Keratinocyte (primary cell): ENCODE data around the gene CCSER1.

Source experiments
- EZH2 ChIP-seq: IDR thresholded peaks from one replicate; pipeline ENCODE4 v1.6.1; 2012; ENCODE audit warnings: inconsistent platforms, mild to moderate bottlenecking, low read length, moderate library complexity
- TF ChIP-seq, protein P1 (sequence below), 3 experiments: IDR thresholded peaks in 1 of 3; conservative IDR thresholded peaks in 1 of 3; optimal IDR thresholded peaks in 1 of 3; 2 replicates in 2 of 3; 3 replicates in 1 of 3; pipeline versions ENCODE3 to v1.5.1; 2011; ENCODE audit warnings: low read length in 3 of 3, mild to moderate bottlenecking in 3 of 3, moderate library complexity in 2 of 3, control low read depth in 1 of 3, inconsistent platforms in 1 of 3; ENCODE audit not compliant: insufficient read depth in 2 of 3; ENCODE audit errors: extremely low read depth in 1 of 3

DNA sequence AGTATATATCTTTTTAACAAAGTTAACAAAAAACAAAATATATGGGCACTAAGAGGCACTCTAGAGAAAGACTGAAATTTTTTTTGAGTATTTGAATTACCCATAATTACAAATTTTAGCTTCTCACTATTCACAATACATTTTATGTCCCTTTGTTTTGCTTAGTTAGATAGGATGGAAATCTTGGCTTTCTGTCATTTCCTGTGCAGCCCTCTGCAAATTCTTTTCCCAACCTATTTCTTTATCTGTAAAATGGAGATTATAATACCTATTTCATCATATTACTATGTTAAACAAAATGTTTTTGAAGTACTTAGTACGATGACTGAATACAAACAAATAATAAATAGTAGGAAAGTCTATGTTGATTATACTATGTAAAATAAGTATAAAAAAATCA lies 710.0 kb downstream of the CCSER1 start:
- TF ChIP-seq, protein P1, sequence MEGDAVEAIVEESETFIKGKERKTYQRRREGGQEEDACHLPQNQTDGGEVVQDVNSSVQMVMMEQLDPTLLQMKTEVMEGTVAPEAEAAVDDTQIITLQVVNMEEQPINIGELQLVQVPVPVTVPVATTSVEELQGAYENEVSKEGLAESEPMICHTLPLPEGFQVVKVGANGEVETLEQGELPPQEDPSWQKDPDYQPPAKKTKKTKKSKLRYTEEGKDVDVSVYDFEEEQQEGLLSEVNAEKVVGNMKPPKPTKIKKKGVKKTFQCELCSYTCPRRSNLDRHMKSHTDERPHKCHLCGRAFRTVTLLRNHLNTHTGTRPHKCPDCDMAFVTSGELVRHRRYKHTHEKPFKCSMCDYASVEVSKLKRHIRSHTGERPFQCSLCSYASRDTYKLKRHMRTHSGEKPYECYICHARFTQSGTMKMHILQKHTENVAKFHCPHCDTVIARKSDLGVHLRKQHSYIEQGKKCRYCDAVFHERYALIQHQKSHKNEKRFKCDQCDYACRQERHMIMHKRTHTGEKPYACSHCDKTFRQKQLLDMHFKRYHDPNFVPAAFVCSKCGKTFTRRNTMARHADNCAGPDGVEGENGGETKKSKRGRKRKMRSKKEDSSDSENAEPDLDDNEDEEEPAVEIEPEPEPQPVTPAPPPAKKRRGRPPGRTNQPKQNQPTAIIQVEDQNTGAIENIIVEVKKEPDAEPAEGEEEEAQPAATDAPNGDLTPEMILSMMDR (optimal IDR thresholded peaks at IDR 0.05 in 1 of 3, IDR thresholded peaks at IDR 0.05 in 1 of 3, conservative IDR thresholded peaks at IDR 0.05 in 1 of 3; ENCODE audit: extremely low read depth in 1 of 3, insufficient read depth in 2 of 3, low read length in 3 of 3) = no peak
- no peak for TF ChIP-seq EZH2
